ENCODE data around the gene CLIC3. TPM values are rescaled to one million over a fixed set of nuclear protein-coding genes. Genes with fewer than 3 reads are reported as not detected.

CLIC3 gene
- total RNA-seq, 1 donor from 2014 or later = not detected

DNA sequence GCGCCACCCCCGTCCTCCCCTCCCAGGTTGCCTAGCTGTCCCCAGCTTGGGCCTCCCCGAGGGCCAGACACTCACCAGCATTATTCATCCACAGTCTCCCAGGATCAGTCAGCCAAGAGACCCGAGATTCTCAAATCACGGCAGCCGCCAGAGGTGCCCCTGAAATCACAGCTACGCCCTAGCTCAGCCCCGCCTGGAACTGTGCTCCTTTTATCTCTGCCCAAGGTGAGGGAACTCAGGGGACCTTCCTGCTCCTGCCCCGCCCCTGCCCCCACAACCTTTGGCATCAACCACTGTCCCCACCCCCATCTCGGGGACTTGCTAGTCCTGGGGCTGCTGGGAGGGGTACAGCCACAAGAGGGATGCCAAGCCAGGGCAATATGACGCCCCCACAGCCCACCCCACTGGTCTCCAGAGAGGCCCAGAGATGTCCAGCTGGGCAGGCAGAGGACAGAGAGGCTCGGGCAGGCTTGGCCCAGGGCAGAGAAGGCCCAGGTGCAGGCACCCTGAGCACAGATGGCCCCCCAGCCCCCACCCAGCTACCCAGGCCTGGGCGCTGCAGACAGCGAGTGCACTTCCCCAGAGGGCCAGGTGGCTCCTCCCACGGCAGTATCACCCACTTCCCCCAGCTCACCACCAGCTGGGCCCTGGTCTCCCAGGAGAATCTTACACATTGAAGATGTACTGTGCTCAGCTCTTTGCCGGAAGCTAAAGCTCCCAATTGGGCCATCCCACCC lies 35.7 kb upstream of the CLIC3 start, which contains the start of gene FUT7:
Gene FUT7, minus strand, starts transcription at position 185 of the 737 bp plus-strand sequence. Its CDS starts 97 bp downstream, at position 88.
- peaks cover 26% of the 10 kb centered on the region for H3F3A ChIP-seq (ENCODE audit: low read depth)
- H2AFZ ChIP-seq (replicated peaks) = no peak within 1 kb of the TSS
- peaks cover 5% of the 10 kb centered on the region for H3K4me1 ChIP-seq
- Mint-ChIP-seq H3K4me3 (no peak within 1 kb of the TSS), H3K27me3 (ENCODE audit: insufficient read depth, low read depth) (no peaks in the 10 kb centered on the region), H3K27ac (no peak within 1 kb of the TSS), H3K36me3 (no peaks in the 10 kb centered on the region), H3K4me1 (peaks cover 8% of the 10 kb centered on the region), H3K9me3 (no peaks in the 10 kb centered on the region)
- no peaks in the 10 kb centered on the region for H3K79me2 ChIP-seq (ENCODE audit: low read depth)
- no peak within 1 kb of the TSS for H3K4me2 ChIP-seq
- H3K27ac ChIP-seq = no peak within 1 kb of the TSS
- peaks cover 18% of the 10 kb centered on the region for H3K27me3 ChIP-seq
- H3K9me3 ChIP-seq (ENCODE audit: low read depth) = no peaks in the 10 kb centered on the region
- no peak within 1 kb of the TSS for H3K4me3 ChIP-seq
- no peaks in the 10 kb centered on the region for H4K20me1 ChIP-seq (ENCODE audit: low read depth)
- DNase-seq (ENCODE audit: low spot score) = no peak
- no peaks in the 10 kb centered on the region for H3K36me3 ChIP-seq
- no peak within 1 kb of the TSS for H3K9ac ChIP-seq
- TF ChIP-seq, protein P1, sequence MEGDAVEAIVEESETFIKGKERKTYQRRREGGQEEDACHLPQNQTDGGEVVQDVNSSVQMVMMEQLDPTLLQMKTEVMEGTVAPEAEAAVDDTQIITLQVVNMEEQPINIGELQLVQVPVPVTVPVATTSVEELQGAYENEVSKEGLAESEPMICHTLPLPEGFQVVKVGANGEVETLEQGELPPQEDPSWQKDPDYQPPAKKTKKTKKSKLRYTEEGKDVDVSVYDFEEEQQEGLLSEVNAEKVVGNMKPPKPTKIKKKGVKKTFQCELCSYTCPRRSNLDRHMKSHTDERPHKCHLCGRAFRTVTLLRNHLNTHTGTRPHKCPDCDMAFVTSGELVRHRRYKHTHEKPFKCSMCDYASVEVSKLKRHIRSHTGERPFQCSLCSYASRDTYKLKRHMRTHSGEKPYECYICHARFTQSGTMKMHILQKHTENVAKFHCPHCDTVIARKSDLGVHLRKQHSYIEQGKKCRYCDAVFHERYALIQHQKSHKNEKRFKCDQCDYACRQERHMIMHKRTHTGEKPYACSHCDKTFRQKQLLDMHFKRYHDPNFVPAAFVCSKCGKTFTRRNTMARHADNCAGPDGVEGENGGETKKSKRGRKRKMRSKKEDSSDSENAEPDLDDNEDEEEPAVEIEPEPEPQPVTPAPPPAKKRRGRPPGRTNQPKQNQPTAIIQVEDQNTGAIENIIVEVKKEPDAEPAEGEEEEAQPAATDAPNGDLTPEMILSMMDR (IDR thresholded peaks at IDR 0.05) = no peak
- TF ChIP-seq EZH2phosphoT487 (IDR thresholded peaks at IDR 0.05) (no peak), EZH2 (IDR thresholded peaks at IDR 0.05) (no peak)

- Histone ChIP-seq H3K4me1 (peaks cover 8% of the 10 kb centered on the region), H2AFZ (replicated peaks) (no peak overlapping the region), H3F3A (ENCODE audit: low read depth) (peaks cover 29% of the 10 kb centered on the region), H3K27me3 (peaks cover 24% of the 10 kb centered on the region), H3K9ac (no peak overlapping the region), H4K20me1 (ENCODE audit: low read depth) (peaks cover 5% of the 10 kb centered on the region), H3K36me3 (no peaks in the 10 kb centered on the region), H3K4me3 (no peak overlapping the region), H3K79me2 (ENCODE audit: low read depth) (no peaks in the 10 kb centered on the region), H3K9me3 (ENCODE audit: low read depth) (no peaks in the 10 kb centered on the region), H3K4me2 (no peak overlapping the region), H3K27ac (no peak overlapping the region)
- peaks cover 9% of the 10 kb centered on the region for H3K4me1 Mint-ChIP-seq
- H3K27me3 Mint-ChIP-seq (ENCODE audit: insufficient read depth, low read depth) = no peaks in the 10 kb centered on the region
- no peak for DNase-seq (ENCODE audit: low spot score)
- no peak overlapping the region for H3K27ac Mint-ChIP-seq
- TF ChIP-seq EZH2 (IDR thresholded peaks at IDR 0.05) = no peak
- no peak for TF ChIP-seq EZH2phosphoT487 (IDR thresholded peaks at IDR 0.05)
- TF ChIP-seq, protein P1 (IDR thresholded peaks at IDR 0.05) = no peak
- no peaks in the 10 kb centered on the region for H3K36me3 Mint-ChIP-seq
- no peak overlapping the region for H3K4me3 Mint-ChIP-seq
- H3K9me3 Mint-ChIP-seq = no peaks in the 10 kb centered on the region
Observed at GRCh38 chr9:137030538-137031527, 34.5 kb upstream of the CLIC3 start.

DNA sequence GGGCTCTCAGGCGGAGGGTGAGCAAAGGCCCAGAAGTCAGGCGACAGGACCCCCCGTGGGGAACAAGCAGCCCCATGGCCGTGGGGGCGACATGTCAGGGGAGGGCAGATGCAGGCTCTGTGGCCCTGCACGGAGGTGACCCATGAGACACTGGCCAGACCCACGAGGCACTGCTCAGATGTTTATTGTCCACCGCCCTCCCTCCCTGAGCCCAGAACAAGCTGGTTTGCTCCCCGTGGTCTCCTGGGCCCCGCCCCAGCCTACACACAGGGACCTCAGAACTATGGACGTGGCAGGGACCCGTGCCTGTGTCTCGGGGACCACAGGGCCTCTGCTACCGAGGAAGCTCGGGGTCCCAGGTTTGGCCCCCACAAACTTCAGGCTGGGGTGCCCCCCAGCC lies 33.6 kb upstream of the CLIC3 start:
- no peak overlapping the region for H3K4me2 ChIP-seq
- Mint-ChIP-seq H3K27me3 (ENCODE audit: insufficient read depth, low read depth) (no peaks in the 10 kb centered on the region), H3K27ac (no peak overlapping the region), H3K9me3 (no peaks in the 10 kb centered on the region), H3K4me1 (peaks cover 12% of the 10 kb centered on the region), H3K4me3 (peak overlapping the region; percentile 82), H3K36me3 (no peaks in the 10 kb centered on the region)
- H3K79me2 ChIP-seq (ENCODE audit: low read depth) = no peaks in the 10 kb centered on the region
- H3K27me3 ChIP-seq = peaks cover 24% of the 10 kb centered on the region
- no peak overlapping the region for H3K4me3 ChIP-seq
- H3K9me3 ChIP-seq (ENCODE audit: low read depth) = no peaks in the 10 kb centered on the region
- no peak for TF ChIP-seq EZH2 (IDR thresholded peaks at IDR 0.05)
- TF ChIP-seq, protein P1 (IDR thresholded peaks at IDR 0.05) = no peak
- TF ChIP-seq EZH2phosphoT487 (IDR thresholded peaks at IDR 0.05) = no peak
- no peak overlapping the region for H2AFZ ChIP-seq (replicated peaks)
- H3K4me1 ChIP-seq = peaks cover 13% of the 10 kb centered on the region
- DNase-seq (ENCODE audit: low spot score) = no peak
- peaks cover 5% of the 10 kb centered on the region for H4K20me1 ChIP-seq (ENCODE audit: low read depth)
- no peaks in the 10 kb centered on the region for H3K36me3 ChIP-seq
- peaks cover 28% of the 10 kb centered on the region for H3F3A ChIP-seq (ENCODE audit: low read depth)
- H3K9ac ChIP-seq = no peak overlapping the region
- H3K27ac ChIP-seq = no peak overlapping the region
